HUES48 (cell line): ENCODE data around the gene CLEC16A.
A peak's percentile ranks its signal among the peaks of the same experiment; 100 is the strongest.
"Not testable (repeated sequence)": the region's sequence is repeated elsewhere in the genome, so short reads cannot be mapped to it uniquely, and the experiment has no call there.

Experiments used
- H3K27ac ChIP-seq: one replicate; pipeline ENCODE4 v1.7.0; 2013; ENCODE audit warnings: low read depth, low read length, inconsistent platforms
- H3K27me3 ChIP-seq: 2 replicates; pipeline ENCODE4 v1.6.1; 2013; ENCODE audit warnings: mild to moderate bottlenecking, low read length; ENCODE audit not compliant: control insufficient read depth, insufficient read depth
- H3K36me3 ChIP-seq: 2 replicates; pipeline ENCODE4 v1.6.1; 2013; ENCODE audit warnings: low read length; ENCODE audit not compliant: control insufficient read depth, insufficient read depth
- H3K4me1 ChIP-seq: 2 replicates; pipeline ENCODE4 v1.6.1; 2013; ENCODE audit warnings: mild to moderate bottlenecking, low read length; ENCODE audit not compliant: control insufficient read depth, insufficient read depth
- H3K4me3 ChIP-seq: 2 replicates; pipeline ENCODE4 v1.5.1; 2013; ENCODE audit warnings: mild to moderate bottlenecking, low read depth, low read length
- H3K9ac ChIP-seq: 2 replicates; pipeline ENCODE4 v1.6.1; 2013; ENCODE audit warnings: mild to moderate bottlenecking, low read depth, low read length, moderate library complexity
- H3K9me3 ChIP-seq: 2 replicates; pipeline ENCODE4 v1.6.1; 2013; ENCODE audit warnings: low read length; ENCODE audit not compliant: control insufficient read depth, insufficient read depth

Gene CLEC16A

GRCh38 chr16:11098601-11099390 lies 154.4 kb downstream of the CLEC16A start:
- Histone ChIP-seq H3K27ac (no peak overlapping the region), H3K4me1 (no peaks in the 10 kb centered on the region), H3K9me3 (no peaks in the 10 kb centered on the region), H3K36me3 (no peaks in the 10 kb centered on the region), H3K27me3 (no peaks in the 10 kb centered on the region), H3K9ac (no peak overlapping the region), H3K4me3 (no peak overlapping the region)

DNA sequence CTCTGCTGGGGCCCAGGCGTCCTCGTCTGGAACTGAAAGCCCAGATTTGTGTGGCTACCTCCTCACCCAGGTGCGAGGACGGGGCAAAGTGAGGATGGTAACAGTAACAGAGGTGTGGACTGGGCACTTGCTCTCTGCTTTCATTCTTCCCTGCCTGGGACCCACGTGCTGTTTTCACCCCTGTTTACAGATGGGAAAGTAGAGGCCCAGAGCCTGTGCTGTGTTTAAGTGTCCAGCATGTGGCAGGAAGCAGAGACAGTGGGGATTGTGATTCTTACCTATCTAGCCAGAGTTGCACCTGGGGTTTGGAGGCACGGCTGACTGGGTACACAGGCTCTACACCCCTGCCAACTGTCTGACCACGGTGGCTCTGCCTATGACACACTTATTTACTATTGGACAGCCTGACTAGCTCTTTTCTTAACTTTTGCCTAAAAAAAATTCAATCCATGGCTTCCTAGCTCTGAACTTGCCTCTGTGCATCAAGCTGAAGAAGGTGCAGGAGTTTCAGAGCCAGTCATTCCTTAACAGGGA lies 155.4 kb downstream of the CLEC16A start:
- H3K9ac ChIP-seq = no peak overlapping the region
- H3K4me3 ChIP-seq = no peak overlapping the region
- H3K36me3 ChIP-seq = no peaks in the 10 kb centered on the region
- peaks cover 4% of the 10 kb centered on the region; the same call in 1 of the 2 replicates for H3K4me1 ChIP-seq
- H3K27ac ChIP-seq = no peak overlapping the region
- no peaks in the 10 kb centered on the region for H3K27me3 ChIP-seq
- no peaks in the 10 kb centered on the region for H3K9me3 ChIP-seq

DNA sequence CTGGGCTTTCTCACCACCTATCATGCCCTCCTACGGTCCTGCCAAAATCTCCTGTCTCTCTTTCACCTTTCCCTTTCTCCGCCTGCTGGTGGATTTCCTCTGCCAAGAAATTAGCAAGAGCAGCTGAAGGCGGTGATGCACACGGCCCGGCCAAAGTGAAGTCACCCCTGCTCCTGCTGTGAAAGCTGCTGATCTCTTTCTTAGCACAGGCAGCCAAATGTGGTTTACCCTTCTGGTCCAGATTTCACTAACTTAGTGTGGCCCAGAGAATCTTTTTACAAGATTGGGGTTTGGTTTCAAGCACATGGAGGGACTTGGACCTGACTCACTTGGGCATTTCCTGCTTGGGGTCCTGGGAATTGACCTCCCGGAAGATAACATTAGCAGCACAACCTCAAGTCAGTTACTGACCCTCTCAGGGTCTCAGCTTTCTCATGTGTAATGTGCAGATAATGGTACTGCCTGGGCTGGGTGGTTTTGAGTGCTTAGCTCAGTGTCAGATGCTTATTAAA lies 155.9 kb downstream of the CLEC16A start:
- Histone ChIP-seq H3K4me3 (no peak overlapping the region), H3K27ac (peak overlapping the region; percentile 57), H3K9me3 (no peaks in the 10 kb centered on the region), H3K36me3 (no peaks in the 10 kb centered on the region), H3K27me3 (no peaks in the 10 kb centered on the region), H3K4me1 (peaks cover 8% of the 10 kb centered on the region; the same call in 1 of the 2 replicates), H3K9ac (no peak overlapping the region)

- peaks cover 8% of the 10 kb centered on the region; the same call in 1 of the 2 replicates for H3K4me1 ChIP-seq
- H3K9me3 ChIP-seq = no peaks in the 10 kb centered on the region
- no peak overlapping the region for H3K4me3 ChIP-seq
- no peak overlapping the region for H3K9ac ChIP-seq
- H3K36me3 ChIP-seq = no peaks in the 10 kb centered on the region
- H3K27me3 ChIP-seq = no peaks in the 10 kb centered on the region
- H3K27ac ChIP-seq = no peak overlapping the region
These were observed 156.9 kb downstream of the CLEC16A start for GRCh38 chr16:11101283-11101682.

DNA sequence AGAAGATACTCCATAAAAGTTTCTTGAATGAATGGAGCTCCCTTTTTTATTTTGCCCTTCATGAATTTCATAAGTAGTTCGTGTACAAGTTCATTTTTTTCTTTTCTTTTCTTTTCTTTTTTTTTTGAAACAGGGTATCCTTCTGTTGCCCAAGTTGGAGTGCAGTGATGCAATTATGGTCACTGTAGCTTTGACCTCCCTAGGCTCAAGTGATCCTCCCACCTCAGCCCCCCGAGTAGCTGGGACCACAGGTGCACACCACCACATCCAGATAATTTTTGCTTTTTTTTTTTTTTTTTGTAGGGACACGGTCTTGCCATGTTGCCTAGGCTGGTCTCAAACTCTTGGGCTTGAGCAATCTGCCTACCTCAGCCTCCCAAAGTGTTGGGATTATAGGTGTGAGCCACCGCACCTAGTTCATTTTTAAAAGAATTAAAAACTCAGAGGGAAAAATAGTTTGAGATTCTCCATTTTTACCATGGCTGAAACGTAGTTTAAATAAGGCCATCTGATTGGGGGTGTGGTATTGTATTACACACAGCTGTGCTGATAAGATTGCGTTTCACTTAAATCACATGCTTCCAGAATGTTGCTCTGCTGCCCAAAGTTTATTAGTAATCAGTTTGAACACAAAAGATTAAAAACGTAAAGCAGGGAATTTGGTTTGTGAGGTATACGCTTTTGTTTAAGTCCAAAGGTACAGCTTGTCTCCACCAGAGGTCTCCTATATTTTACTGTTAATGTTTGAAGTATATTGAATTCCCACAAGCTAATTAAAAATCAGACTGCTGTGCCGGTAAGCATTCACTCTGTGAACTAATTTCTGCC lies 157.5 kb downstream of the CLEC16A start:
- H3K4me3 ChIP-seq = no peak overlapping the region
- no peak overlapping the region for H3K27ac ChIP-seq
- H3K4me1 ChIP-seq = peaks cover 8% of the 10 kb centered on the region; the same call in 1 of the 2 replicates
- H3K9ac ChIP-seq = no peak overlapping the region
- no peaks in the 10 kb centered on the region for H3K36me3 ChIP-seq
- no peaks in the 10 kb centered on the region for H3K9me3 ChIP-seq
- H3K27me3 ChIP-seq = no peaks in the 10 kb centered on the region

GRCh38 chr16:11102523-11102898 lies 158.1 kb downstream of the CLEC16A start:
- Histone ChIP-seq H3K27me3 (no peaks in the 10 kb centered on the region), H3K4me3 (no peak overlapping the region), H3K36me3 (no peaks in the 10 kb centered on the region), H3K4me1 (peaks cover 8% of the 10 kb centered on the region; the same call in 1 of the 2 replicates), H3K9me3 (no peaks in the 10 kb centered on the region), H3K9ac (no peak overlapping the region), H3K27ac (no peak overlapping the region)

- H3K27me3 ChIP-seq, H3K36me3 ChIP-seq, H3K9me3 ChIP-seq, H3K4me1 ChIP-seq, H3K4me3 ChIP-seq, H3K27ac ChIP-seq, H3K9ac ChIP-seq: not testable (repeated sequence)
These were observed 158.9 kb downstream of the CLEC16A start for GRCh38 chr16:11103301-11103700.

DNA sequence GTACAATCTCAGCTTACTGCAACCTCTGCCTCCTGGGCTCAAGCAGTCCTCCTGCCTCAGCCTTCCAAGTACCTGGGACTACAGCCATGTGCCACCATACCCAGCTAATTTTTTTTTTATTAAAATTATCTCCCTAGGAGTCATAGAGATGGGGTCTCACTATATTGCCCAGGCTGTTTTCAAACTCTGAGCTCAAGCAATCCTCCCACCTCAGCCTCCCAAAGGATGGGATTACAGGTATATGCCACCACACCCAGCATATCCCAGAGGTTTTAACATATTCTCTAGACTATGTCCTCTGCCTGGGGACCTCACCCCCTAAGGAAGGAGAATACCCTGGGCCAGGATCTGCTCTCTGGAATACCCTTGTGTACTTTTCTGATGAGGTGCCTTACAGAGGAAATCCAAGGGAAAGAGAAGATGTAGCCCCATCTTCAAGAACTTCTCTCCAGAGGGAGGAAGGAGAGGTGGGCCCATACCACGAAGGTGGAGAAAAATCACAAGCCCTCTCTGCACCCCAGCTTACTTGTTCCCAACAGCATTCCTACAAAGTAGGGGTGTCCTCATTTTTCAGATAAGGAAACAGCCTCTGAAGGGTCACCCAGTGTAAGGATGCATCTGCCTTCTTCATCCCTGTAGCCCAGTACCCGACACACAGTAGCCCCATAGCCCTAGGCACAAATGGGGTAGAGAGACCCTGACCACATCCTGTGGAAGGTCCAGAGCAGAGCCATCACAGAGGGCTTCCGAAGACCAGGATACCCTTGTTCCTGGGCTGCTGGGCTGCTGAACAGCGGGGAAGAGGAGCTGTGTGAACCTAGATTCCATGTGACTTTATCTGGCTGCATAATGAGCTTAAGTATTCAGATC lies 160.0 kb downstream of the CLEC16A start:
- H3K9me3 ChIP-seq = no peaks in the 10 kb centered on the region
- H3K36me3 ChIP-seq = no peaks in the 10 kb centered on the region
- H3K9ac ChIP-seq = no peak overlapping the region
- peaks cover 8% of the 10 kb centered on the region; the same call in 1 of the 2 replicates for H3K4me1 ChIP-seq
- no peaks in the 10 kb centered on the region for H3K27me3 ChIP-seq
- no peak overlapping the region for H3K4me3 ChIP-seq
- H3K27ac ChIP-seq = no peak overlapping the region

DNA sequence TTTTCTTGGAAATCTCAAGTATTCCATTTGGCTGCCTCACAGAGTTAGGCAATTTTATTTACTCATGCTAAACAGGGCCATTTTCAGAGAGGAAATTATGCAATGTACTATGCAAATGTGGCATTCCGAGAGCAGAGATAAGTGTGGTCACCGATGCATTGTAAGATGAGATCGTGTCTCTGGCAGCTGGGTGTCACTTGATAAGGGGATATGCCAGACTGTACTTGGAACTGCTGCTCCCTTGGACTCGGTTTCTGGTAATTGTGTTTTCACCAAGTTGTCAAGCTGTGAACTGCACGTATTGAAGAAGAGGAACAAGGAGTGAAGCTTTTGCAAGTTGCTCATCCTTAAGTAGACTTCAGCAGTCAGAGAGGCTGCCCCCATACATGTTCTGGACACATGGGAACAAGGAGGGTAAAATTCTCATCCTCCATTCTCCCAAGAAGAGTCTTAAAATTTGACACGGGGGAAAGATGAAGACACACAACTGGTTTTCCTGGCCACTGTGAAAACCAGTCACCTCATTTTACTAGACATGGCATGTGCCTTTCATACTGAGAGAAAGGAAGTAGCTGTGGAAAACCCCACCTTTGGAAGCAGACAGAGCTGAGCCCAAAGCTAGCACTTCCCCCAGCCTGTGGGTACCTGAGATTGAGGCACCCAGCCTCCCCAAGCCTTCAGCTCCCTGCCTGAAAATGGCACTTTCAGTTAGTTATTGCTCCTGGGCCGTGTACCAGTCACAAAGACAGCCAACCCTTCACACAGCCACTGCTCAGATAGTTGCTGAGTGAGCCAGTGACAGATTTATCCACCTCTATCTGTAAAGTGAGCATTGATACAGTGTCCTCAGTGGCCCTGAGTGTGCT lies 160.9 kb downstream of the CLEC16A start:
- Histone ChIP-seq H3K9ac (no peak overlapping the region), H3K9me3 (no peaks in the 10 kb centered on the region), H3K4me1 (peaks cover 8% of the 10 kb centered on the region; the same call in 1 of the 2 replicates), H3K27me3 (no peaks in the 10 kb centered on the region), H3K36me3 (no peaks in the 10 kb centered on the region), H3K4me3 (no peak overlapping the region), H3K27ac (peak overlapping the region; percentile 44)
